PFSK-1 (cell line): ENCODE results near the gene HEBP1.

Experiments used
- FOXP2 ChIP-seq: optimal IDR thresholded peaks from 2 replicates; pipeline ENCODE3; 2011; ENCODE audit warnings: borderline replicate concordance, control low read depth, inconsistent platforms; ENCODE audit not compliant: insufficient read depth; ENCODE audit errors: extremely low read length, extremely low read depth
- POLR2AphosphoS5 ChIP-seq: IDR thresholded peaks from 2 replicates; pipeline ENCODE4 v1.6.1; 2012; ENCODE audit warnings: low read depth, mild to moderate bottlenecking, control low read depth, low read length, moderate library complexity
- SIN3A ChIP-seq: IDR thresholded peaks from 2 replicates; pipeline ENCODE4 v1.6.1; 2012; ENCODE audit warnings: mild to moderate bottlenecking, low read length, moderate library complexity, borderline replicate concordance; ENCODE audit not compliant: insufficient read depth
- TAF1 ChIP-seq: IDR thresholded peaks from 2 replicates; pipeline ENCODE4 v1.6.1; 2012; ENCODE audit warnings: low read length, control low read depth, borderline replicate concordance; ENCODE audit not compliant: insufficient read depth
- TF ChIP-seq, protein P1 (sequence below), 2 experiments: IDR thresholded peaks; 2 replicates each; pipeline versions ENCODE4 v1.6.1 to v1.8.0; 2011 to 2012; ENCODE audit warnings: low read depth in 2 of 2, low read length in 2 of 2, control low read depth in 1 of 2, inconsistent platforms in 1 of 2, mild to moderate bottlenecking in 1 of 2, moderate library complexity in 1 of 2; ENCODE audit not compliant: insufficient read depth in 1 of 2

DNA sequence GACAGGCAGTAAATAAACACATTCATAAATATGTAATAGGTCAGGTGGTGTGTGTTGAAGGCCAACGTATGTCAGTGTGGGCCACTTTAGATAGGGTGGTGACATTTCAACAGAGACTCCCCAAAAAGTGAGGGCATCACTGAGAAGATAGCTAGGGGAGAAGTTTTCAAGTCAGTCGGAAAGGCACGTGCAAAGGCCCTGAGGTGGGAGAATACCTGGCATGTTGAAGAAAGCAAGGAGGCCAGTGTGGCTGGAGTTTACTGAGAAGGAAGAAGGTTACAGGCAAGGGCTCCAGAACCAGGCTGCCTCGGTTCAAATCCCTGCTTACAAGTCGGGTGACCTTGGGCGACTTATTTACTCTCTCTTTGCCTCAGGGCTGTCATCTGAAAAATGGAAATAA lies 11.0 kb upstream of the HEBP1 start:
- TF ChIP-seq, protein P1, sequence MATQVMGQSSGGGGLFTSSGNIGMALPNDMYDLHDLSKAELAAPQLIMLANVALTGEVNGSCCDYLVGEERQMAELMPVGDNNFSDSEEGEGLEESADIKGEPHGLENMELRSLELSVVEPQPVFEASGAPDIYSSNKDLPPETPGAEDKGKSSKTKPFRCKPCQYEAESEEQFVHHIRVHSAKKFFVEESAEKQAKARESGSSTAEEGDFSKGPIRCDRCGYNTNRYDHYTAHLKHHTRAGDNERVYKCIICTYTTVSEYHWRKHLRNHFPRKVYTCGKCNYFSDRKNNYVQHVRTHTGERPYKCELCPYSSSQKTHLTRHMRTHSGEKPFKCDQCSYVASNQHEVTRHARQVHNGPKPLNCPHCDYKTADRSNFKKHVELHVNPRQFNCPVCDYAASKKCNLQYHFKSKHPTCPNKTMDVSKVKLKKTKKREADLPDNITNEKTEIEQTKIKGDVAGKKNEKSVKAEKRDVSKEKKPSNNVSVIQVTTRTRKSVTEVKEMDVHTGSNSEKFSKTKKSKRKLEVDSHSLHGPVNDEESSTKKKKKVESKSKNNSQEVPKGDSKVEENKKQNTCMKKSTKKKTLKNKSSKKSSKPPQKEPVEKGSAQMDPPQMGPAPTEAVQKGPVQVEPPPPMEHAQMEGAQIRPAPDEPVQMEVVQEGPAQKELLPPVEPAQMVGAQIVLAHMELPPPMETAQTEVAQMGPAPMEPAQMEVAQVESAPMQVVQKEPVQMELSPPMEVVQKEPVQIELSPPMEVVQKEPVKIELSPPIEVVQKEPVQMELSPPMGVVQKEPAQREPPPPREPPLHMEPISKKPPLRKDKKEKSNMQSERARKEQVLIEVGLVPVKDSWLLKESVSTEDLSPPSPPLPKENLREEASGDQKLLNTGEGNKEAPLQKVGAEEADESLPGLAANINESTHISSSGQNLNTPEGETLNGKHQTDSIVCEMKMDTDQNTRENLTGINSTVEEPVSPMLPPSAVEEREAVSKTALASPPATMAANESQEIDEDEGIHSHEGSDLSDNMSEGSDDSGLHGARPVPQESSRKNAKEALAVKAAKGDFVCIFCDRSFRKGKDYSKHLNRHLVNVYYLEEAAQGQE (IDR thresholded peaks at IDR 0.05; ENCODE audit: insufficient read depth in 1 of 2, low read depth in 2 of 2, low read length in 2 of 2), result no peak
- no peak for TF ChIP-seq POLR2AphosphoS5
- no peak for TF ChIP-seq SIN3A
- no peak for TF ChIP-seq TAF1
- TF ChIP-seq FOXP2, result no peak
